Colonic mucosa (tissue), 4 donors: ENCODE data around the gene FAM216A. TPM values are rescaled to one million over a fixed set of nuclear protein-coding genes. Genes with fewer than 3 reads are reported as not detected.

Experiments
- DNase-seq: peaks from one replicate; pipeline ENCODE4 v3.0.0-alpha.2; 2020
- H3K27ac ChIP-seq: fragments of 200-600 bp; one replicate; pipeline ENCODE4 v1.8.0; 2021
- H3K27me3 ChIP-seq: fragments of 200-600 bp; one replicate; pipeline ENCODE4 v1.8.0; 2021
- H3K36me3 ChIP-seq: fragments of 200-600 bp; one replicate; pipeline ENCODE4 v1.8.0; 2021
- H3K4me1 ChIP-seq: fragments of 200-600 bp; one replicate; pipeline ENCODE4 v1.8.0; 2021; ENCODE audit warnings: mild to moderate bottlenecking
- H3K4me3 ChIP-seq: fragments of 200-600 bp; one replicate; pipeline ENCODE4 v1.8.0; 2021
- H3K9ac ChIP-seq, 2 donors: one replicate each; pipeline ENCODE4 v1.7.0; 2013; ENCODE audit warnings: control low read depth in 2 of 2, low read depth in 2 of 2, low read length in 2 of 2
- H3K9me3 ChIP-seq: fragments of 200-600 bp; one replicate; pipeline ENCODE4 v1.8.0; 2021
- CTCF ChIP-seq: fragments of 200-600 bp; IDR thresholded peaks from one replicate; pipeline ENCODE4 v1.8.0; 2022; ENCODE audit warnings: antibody characterized with exemption, mild to moderate bottlenecking
- intact Hi-C: fragments of 100-400 bp; cut with DNase I; formaldehyde crosslinking; loops from one replicate; pipeline ENCODE4 v1.14.1; 2022
- total RNA-seq, 2 donors: library from RNA; stranded (reverse); fragmentation: NEBNext Ultra II Directional in 1 of 2; extraction: Animal tissue kit (Norgen Biotek cat#: 25700) in 1 of 2; gene quantifications; one replicate each; pipeline ENCODE4 v1.2.1, GENCODE V29; 2021
- donor health status: healthy.
- donor health status: DM: no; HTN: no; CAD: no.
- donor health status: DM: no; HTN: no; CAD: no.

Gene FAM216A
- total RNA-seq, 2 donors from 2014 or later = 1.6 TPM

GRCh38 chr12:110501752-110502738, 33.4 kb downstream of the FAM216A start, which contains the start of the genes RAD9B and VPS29:
Gene RAD9B (plus strand): TSS chr12:110502331. CDS start chr12:110502338, 7 bp downstream.
Gene VPS29 (minus strand): TSS chr12:110502111. CDS start chr12:110502051, 60 bp downstream.
- intact Hi-C loops = no loop called here
- DNase-seq = peak; percentile 99
- peak within 1 kb of the TSS; percentile 91 for H3K4me3 ChIP-seq
- no peaks in the 10 kb centered on the region for H3K36me3 ChIP-seq
- H3K27me3 ChIP-seq = no peaks in the 10 kb centered on the region
- H3K9ac ChIP-seq = peak within 1 kb of the TSS; percentile 94 to 96
- H3K9me3 ChIP-seq = no peaks in the 10 kb centered on the region
- peak within 1 kb of the TSS; percentile 96 for H3K27ac ChIP-seq
- TF ChIP-seq CTCF = no peak
- H3K4me1 ChIP-seq = peaks cover 9% of the 10 kb centered on the region

DNA sequence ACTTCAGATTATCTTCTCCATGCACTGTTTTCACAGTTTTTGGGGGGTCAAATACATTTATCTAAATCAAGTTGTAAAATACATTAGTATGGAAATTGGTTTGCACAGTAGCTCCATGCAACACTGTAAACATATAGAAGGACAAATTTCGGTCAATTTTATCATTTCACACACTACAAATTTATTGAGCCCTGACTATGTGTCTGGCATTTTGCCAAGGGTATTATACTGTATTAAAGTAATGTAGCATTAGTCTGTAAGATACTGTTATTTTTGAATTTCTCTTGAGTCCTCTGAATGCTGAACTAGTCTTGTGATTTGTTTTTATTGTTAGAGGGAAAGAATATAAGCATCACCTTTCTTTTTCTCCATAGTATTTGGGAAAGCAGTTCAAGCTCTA, 34.8 kb downstream of the FAM216A start:
- H3K4me1 ChIP-seq = peaks cover 9% of the 10 kb centered on the region
- no peak overlapping the region for H3K27ac ChIP-seq
- no peak overlapping the region for H3K4me3 ChIP-seq
- no peak overlapping the region for H3K9ac ChIP-seq
- no peaks in the 10 kb centered on the region for H3K36me3 ChIP-seq
- no peak for TF ChIP-seq CTCF
- intact Hi-C loops = no loop called here
- no peaks in the 10 kb centered on the region for H3K27me3 ChIP-seq
- DNase-seq = no peak
- no peaks in the 10 kb centered on the region for H3K9me3 ChIP-seq

- no peak overlapping the region for H3K27ac ChIP-seq
- no peak for DNase-seq
- H3K4me1 ChIP-seq = peaks cover 4% of the 10 kb centered on the region
- H3K9ac ChIP-seq = no peak overlapping the region
- no peaks in the 10 kb centered on the region for H3K9me3 ChIP-seq
- intact Hi-C loops = no loop called here
- H3K4me3 ChIP-seq = no peak overlapping the region
- no peaks in the 10 kb centered on the region for H3K36me3 ChIP-seq
- H3K27me3 ChIP-seq = no peaks in the 10 kb centered on the region
- TF ChIP-seq CTCF = no peak
Measured at GRCh38 chr12:110505332-110505731, 36.7 kb downstream of the FAM216A start.

GRCh38 chr12:110508071-110508586, 39.5 kb downstream of the FAM216A start:
- no peak overlapping the region for H3K4me3 ChIP-seq
- no peak for DNase-seq
- intact Hi-C loops = no loop called here
- H3K4me1 ChIP-seq = no peaks in the 10 kb centered on the region
- no peaks in the 10 kb centered on the region for H3K9me3 ChIP-seq
- no peaks in the 10 kb centered on the region for H3K36me3 ChIP-seq
- no peak overlapping the region for H3K27ac ChIP-seq
- no peak for TF ChIP-seq CTCF
- no peak overlapping the region for H3K9ac ChIP-seq
- H3K27me3 ChIP-seq = no peaks in the 10 kb centered on the region

DNA sequence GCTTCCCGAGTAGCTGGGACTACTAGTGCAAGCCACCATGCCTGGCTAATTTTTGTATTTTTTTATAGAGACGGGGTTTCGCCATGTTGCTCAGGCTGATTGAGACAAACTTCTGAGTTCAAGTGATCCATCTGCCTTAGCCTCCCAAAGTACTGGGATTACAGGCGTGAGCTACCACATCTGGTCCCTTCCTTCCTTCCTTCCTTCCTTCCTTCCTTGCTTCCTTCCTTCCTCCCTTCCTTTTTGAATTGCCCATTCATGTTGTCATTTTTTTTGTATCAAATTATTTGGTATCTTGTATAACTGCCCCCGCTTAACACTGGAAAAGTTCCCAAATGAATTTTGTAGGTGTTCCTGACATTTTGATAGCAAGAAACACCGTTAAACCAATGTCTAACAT, 45.2 kb downstream of the FAM216A start:
- Histone ChIP-seq H3K9me3 (no peaks in the 10 kb centered on the region), H3K27ac (no peak overlapping the region), H3K9ac (no peak overlapping the region), H3K27me3 (no peaks in the 10 kb centered on the region), H3K4me3 (no peak overlapping the region), H3K36me3 (no peaks in the 10 kb centered on the region), H3K4me1 (no peaks in the 10 kb centered on the region)
- intact Hi-C loops = loop anchor here (10.0 kb wide), 1 partner anchor 181 kb away; no protein-coding TSS in a partner anchor
- no peak for DNase-seq
- no peak for TF ChIP-seq CTCF
